Activated naive CD4-positive, alpha-beta T cell treated with anti-CD3 and anti-CD28 coated beads for 36 hours (primary cell): ENCODE results near the gene OR4D2. TPM values are rescaled to one million over a fixed set of nuclear protein-coding genes. Genes with fewer than 3 reads are reported as not detected.

Source experiments
- CTCF ChIA-PET: fragments of 350-600 bp; sonication (Branson Sonifier 250); formaldehyde crosslinking; loops from one replicate; lab custom pipeline; 2021; ENCODE audit warnings: antibody characterized with exemption; lab: Charles Lee
- DNase-seq: peaks from one replicate; pipeline ENCODE4 v3.0.0-alpha.2; 2020
- H3K27ac Mint-ChIP-seq: one replicate; pipeline ENCODE4 v1.8.0; 2021; ENCODE audit warnings: mild to moderate bottlenecking, mixed read lengths
- H3K27me3 Mint-ChIP-seq: one replicate; pipeline ENCODE4 v1.8.0; 2021; ENCODE audit warnings: low read depth, mixed read lengths
- H3K36me3 Mint-ChIP-seq: one replicate; pipeline ENCODE4 v1.8.0; 2021; ENCODE audit warnings: low read depth, mixed read lengths
- H3K4me1 Mint-ChIP-seq: one replicate; pipeline ENCODE4 v1.8.0; 2021; ENCODE audit warnings: low read depth, mixed read lengths
- H3K4me3 Mint-ChIP-seq: one replicate; pipeline ENCODE4 v1.8.0; 2021; ENCODE audit warnings: mild to moderate bottlenecking, moderate library complexity, mixed read lengths
- H3K9me3 Mint-ChIP-seq: one replicate; pipeline ENCODE4 v1.8.0; 2021; ENCODE audit warnings: mixed read lengths
- intact Hi-C: fragments of 100-400 bp; cut with micrococcal nuclease; formaldehyde crosslinking; loops from one replicate; pipeline ENCODE4 v1.15.1; 2023
- total RNA-seq, 2 experiments: library from RNA; stranded (reverse); gene quantifications; one replicate each; pipeline ENCODE4 v1.2.3, GENCODE V29; 2021

Gene OR4D2
- total RNA-seq, 2 experiments from 2014 or later, result not detected

- H3K27me3 Mint-ChIP-seq, result no peaks in the 10 kb centered on the region
- H3K9me3 Mint-ChIP-seq, result no peaks in the 10 kb centered on the region
- intact Hi-C loops, result no loop called here
- CTCF ChIA-PET, result no interaction called here
- no peak overlapping the region for H3K27ac Mint-ChIP-seq
- H3K4me1 Mint-ChIP-seq, result no peaks in the 10 kb centered on the region
- H3K4me3 Mint-ChIP-seq, result no peak overlapping the region
- DNase-seq, result no peak
- H3K36me3 Mint-ChIP-seq, result no peaks in the 10 kb centered on the region
Measured at GRCh38 chr17:58181796-58182195, 15.0 kb downstream of the OR4D2 start.

GRCh38 chr17:58183514-58183913 lies 16.7 kb downstream of the OR4D2 start:
- H3K4me3 Mint-ChIP-seq, result no peak overlapping the region
- H3K27ac Mint-ChIP-seq, result no peak overlapping the region
- no peaks in the 10 kb centered on the region for H3K4me1 Mint-ChIP-seq
- intact Hi-C loops, result no loop called here
- no peak for DNase-seq
- H3K36me3 Mint-ChIP-seq, result no peaks in the 10 kb centered on the region
- CTCF ChIA-PET, result no interaction called here
- no peaks in the 10 kb centered on the region for H3K9me3 Mint-ChIP-seq
- H3K27me3 Mint-ChIP-seq, result no peaks in the 10 kb centered on the region

GRCh38 chr17:58184308-58184985 lies 17.7 kb downstream of the OR4D2 start:
- H3K4me1 Mint-ChIP-seq, result no peaks in the 10 kb centered on the region
- no peaks in the 10 kb centered on the region for H3K9me3 Mint-ChIP-seq
- intact Hi-C loops, result no loop called here
- no peak for DNase-seq
- no peak overlapping the region for H3K4me3 Mint-ChIP-seq
- H3K27me3 Mint-ChIP-seq, result no peaks in the 10 kb centered on the region
- H3K27ac Mint-ChIP-seq, result no peak overlapping the region
- CTCF ChIA-PET, result no interaction called here
- no peaks in the 10 kb centered on the region for H3K36me3 Mint-ChIP-seq

- Mint-ChIP-seq H3K27ac (no peak overlapping the region), H3K36me3 (no peaks in the 10 kb centered on the region), H3K9me3 (no peaks in the 10 kb centered on the region), H3K27me3 (no peaks in the 10 kb centered on the region), H3K4me3 (no peak overlapping the region), H3K4me1 (no peaks in the 10 kb centered on the region)
- intact Hi-C loops, result no loop called here
- CTCF ChIA-PET, result interaction anchor here (0.6 to 1.1 kb wide), 3 partner anchors 12 to 213 kb away, joined by 3 to 4 read pairs (median 4); no protein-coding TSS in a partner anchor
- no peak for DNase-seq
Measured at GRCh38 chr17:58184986-58185761, 18.4 kb downstream of the OR4D2 start.

GRCh38 chr17:58186591-58186990 lies 19.8 kb downstream of the OR4D2 start:
- no peaks in the 10 kb centered on the region for H3K27me3 Mint-ChIP-seq
- no peak for DNase-seq
- CTCF ChIA-PET, result no interaction called here
- intact Hi-C loops, result no loop called here
- H3K9me3 Mint-ChIP-seq, result no peaks in the 10 kb centered on the region
- no peaks in the 10 kb centered on the region for H3K36me3 Mint-ChIP-seq
- no peak overlapping the region for H3K27ac Mint-ChIP-seq
- no peaks in the 10 kb centered on the region for H3K4me1 Mint-ChIP-seq
- H3K4me3 Mint-ChIP-seq, result no peak overlapping the region

GRCh38 chr17:58187063-58187462 lies 20.3 kb downstream of the OR4D2 start:
- intact Hi-C loops, result no loop called here
- no peaks in the 10 kb centered on the region for H3K36me3 Mint-ChIP-seq
- H3K27ac Mint-ChIP-seq, result no peak overlapping the region
- no peaks in the 10 kb centered on the region for H3K4me1 Mint-ChIP-seq
- H3K27me3 Mint-ChIP-seq, result no peaks in the 10 kb centered on the region
- no peak overlapping the region for H3K4me3 Mint-ChIP-seq
- DNase-seq, result no peak
- CTCF ChIA-PET, result no interaction called here
- H3K9me3 Mint-ChIP-seq, result no peaks in the 10 kb centered on the region

- Mint-ChIP-seq H3K9me3 (no peaks in the 10 kb centered on the region), H3K4me1 (no peaks in the 10 kb centered on the region), H3K4me3 (no peak overlapping the region), H3K36me3 (no peaks in the 10 kb centered on the region), H3K27ac (no peak overlapping the region), H3K27me3 (no peaks in the 10 kb centered on the region)
- CTCF ChIA-PET, result no interaction called here
- DNase-seq, result no peak
- intact Hi-C loops, result no loop called here
Measured at GRCh38 chr17:58187675-58188074, 20.9 kb downstream of the OR4D2 start.

GRCh38 chr17:58189436-58190146 lies 22.8 kb downstream of the OR4D2 start:
- H3K4me1 Mint-ChIP-seq, result no peaks in the 10 kb centered on the region
- intact Hi-C loops, result no loop called here
- no peaks in the 10 kb centered on the region for H3K36me3 Mint-ChIP-seq
- CTCF ChIA-PET, result interaction anchor here (0.5 to 2.0 kb wide), 4 partner anchors 11 to 814 kb away, joined by 3 to 11 read pairs (median 4); no protein-coding TSS in a partner anchor
- DNase-seq, result no peak
- H3K27me3 Mint-ChIP-seq, result no peaks in the 10 kb centered on the region
- H3K4me3 Mint-ChIP-seq, result no peak overlapping the region
- H3K9me3 Mint-ChIP-seq, result no peaks in the 10 kb centered on the region
- peak overlapping the region; percentile 36 for H3K27ac Mint-ChIP-seq

GRCh38 chr17:58191241-58191896 lies 24.6 kb downstream of the OR4D2 start:
- Mint-ChIP-seq H3K4me1 (no peaks in the 10 kb centered on the region), H3K4me3 (no peak overlapping the region), H3K36me3 (no peaks in the 10 kb centered on the region), H3K27me3 (no peaks in the 10 kb centered on the region), H3K27ac (no peak overlapping the region), H3K9me3 (no peaks in the 10 kb centered on the region)
- CTCF ChIA-PET, result interaction anchor here (0.5 to 2.0 kb wide), 2 partner anchors 9 to 122 kb away, joined by 3 to 11 read pairs; no protein-coding TSS in a partner anchor
- intact Hi-C loops, result no loop called here
- DNase-seq, result no peak

- intact Hi-C loops, result no loop called here
- DNase-seq, result no peak
- CTCF ChIA-PET, result no interaction called here
- H3K27me3 Mint-ChIP-seq, result no peaks in the 10 kb centered on the region
- H3K36me3 Mint-ChIP-seq, result no peaks in the 10 kb centered on the region
- no peaks in the 10 kb centered on the region for H3K9me3 Mint-ChIP-seq
- no peaks in the 10 kb centered on the region for H3K4me1 Mint-ChIP-seq
- no peak within 1 kb of the TSS for H3K4me3 Mint-ChIP-seq
- H3K27ac Mint-ChIP-seq, result no peak within 1 kb of the TSS
Measured at GRCh38 chr17:58192612-58193011, 25.8 kb downstream of the OR4D2 start, which contains the start of gene EPX. EPX (plus strand) TSS chr17:58192726; CDS start chr17:58192847, 121 bp downstream.

GRCh38 chr17:58193641-58194255 lies 27.0 kb downstream of the OR4D2 start:
- CTCF ChIA-PET, result interaction anchor here (1.4 kb wide), 1 partner anchor 21 kb away, joined by 5 read pairs; no protein-coding TSS in a partner anchor
- Mint-ChIP-seq H3K4me1 (no peaks in the 10 kb centered on the region), H3K27ac (no peak overlapping the region), H3K36me3 (no peaks in the 10 kb centered on the region), H3K27me3 (no peaks in the 10 kb centered on the region), H3K4me3 (no peak overlapping the region), H3K9me3 (no peaks in the 10 kb centered on the region)
- DNase-seq, result no peak
- intact Hi-C loops, result no loop called here
